PC-3 (cell line): Measurements from ENCODE around the gene TDRD12. TPM values are rescaled to one million over a fixed set of nuclear protein-coding genes. Genes with fewer than 3 reads are reported as not detected.

ENCODE experiments used
- ATAC-seq: fragments of 200-7000 bp; cut with Tn5 transposase; 2 replicates; pipeline ENCODE4 v1.9.1; 2020; ENCODE audit warnings: mild to moderate bottlenecking, moderate library complexity
- BruUV-seq: library from RNA; stranded (reverse); fragments of 400-500 nt; replicated peaks from 2 replicates; lab custom pipeline; 2021; lab: Mats Ljungman, UMichigan
- CTCF ChIA-PET: fragments of 300-600 bp; sonication (Branson Sonifier 250); formaldehyde crosslinking; loops from one replicate; lab custom pipeline; 2022; ENCODE audit warnings: antibody characterized with exemption; lab: Charles Lee
- POLR2A ChIA-PET: fragments of 300-600 bp; sonication (Branson Sonifier 250); formaldehyde crosslinking; loops from one replicate; lab custom pipeline; 2022; ENCODE audit warnings: antibody characterized with exemption; ENCODE audit not compliant: unreplicated experiment; lab: Charles Lee
- DNase-seq: peaks from one replicate; pipeline ENCODE4 v3.0.0-alpha.2; 2015
- H2AFZ ChIP-seq: fragments of 300-600 bp; sonication (generic); 2 replicates; pipeline ENCODE4 v1.6.0; 2016; ENCODE audit warnings: antibody characterized with exemption, low read length
- H3F3A ChIP-seq: fragments of 300-600 bp; sonication (generic); one replicate; pipeline ENCODE4 v1.6.0; 2017; ENCODE audit warnings: antibody characterized with exemption, low read length, control low read depth, mild to moderate bottlenecking; ENCODE audit not compliant: unreplicated experiment
- H3K27ac ChIP-seq: fragments of 300-600 bp; sonication (generic); 2 replicates; pipeline ENCODE4 v1.5.1; 2016; ENCODE audit warnings: mild to moderate bottlenecking, low read length
- H3K27me3 ChIP-seq: fragments of 300-600 bp; sonication (generic); 2 replicates; pipeline ENCODE4 v1.6.1; 2016; ENCODE audit warnings: low read length, mixed read lengths
- H3K36me3 ChIP-seq: fragments of 300-600 bp; sonication (generic); 2 replicates; pipeline ENCODE4 v1.6.1; 2016; ENCODE audit warnings: low read depth, mixed run types, low read length, mixed read lengths
- H3K4me1 ChIP-seq: fragments of 300-600 bp; sonication (generic); 2 replicates; pipeline ENCODE4 v1.5.1; 2016; ENCODE audit warnings: low read length; ENCODE audit not compliant: insufficient read depth
- H3K4me2 ChIP-seq: fragments of 300-600 bp; sonication (generic); 2 replicates; pipeline ENCODE4 v1.6.0; 2016; ENCODE audit warnings: low read length
- H3K4me3 ChIP-seq: fragments of 300-600 bp; sonication (generic); 2 replicates; pipeline ENCODE4 v1.5.1; 2016; ENCODE audit warnings: mild to moderate bottlenecking, low read length, mixed read lengths
- H3K79me2 ChIP-seq: fragments of 300-600 bp; sonication (generic); 2 replicates; pipeline ENCODE4 v1.6.1; 2017; ENCODE audit warnings: low read length, mixed read lengths
- H3K9ac ChIP-seq: fragments of 300-600 bp; sonication (generic); 2 replicates; pipeline ENCODE4 v1.6.0; 2016; ENCODE audit warnings: mild to moderate bottlenecking, low read length
- H3K9me2 ChIP-seq: fragments of 300-600 bp; sonication (generic); replicated peaks from 2 replicates; pipeline ENCODE4 v1.6.1; 2016; ENCODE audit warnings: mixed run types, low read length, mixed read lengths
- H3K9me3 ChIP-seq: fragments of 300-600 bp; sonication (generic); 2 replicates; pipeline ENCODE4 v1.6.1; 2016; ENCODE audit warnings: low read length, mixed read lengths
- H4K20me1 ChIP-seq: fragments of 300-600 bp; sonication (generic); 2 replicates; pipeline ENCODE4 v1.6.1; 2016; ENCODE audit warnings: low read length, mixed read lengths
- EZH2 ChIP-seq: fragments of 300-600 bp; sonication (generic); IDR thresholded peaks from one replicate; pipeline ENCODE4 v1.6.1; 2017; ENCODE audit warnings: antibody characterized with exemption, mild to moderate bottlenecking, low read length; ENCODE audit not compliant: unreplicated experiment
- EZH2phosphoT487 ChIP-seq: fragments of 300-600 bp; sonication (generic); IDR thresholded peaks from 2 replicates; pipeline ENCODE4 v1.6.1; 2018; ENCODE audit warnings: mild to moderate bottlenecking, antibody characterized with exemption, low read length, borderline replicate concordance
- intact Hi-C: fragments of 100-400 bp; cut with micrococcal nuclease; formaldehyde crosslinking; loops from 2 replicates; pipeline ENCODE4 v1.9.0; 2023
- total RNA-seq: library from RNA; depleted of rRNA; stranded (reverse); fragments of >200 nt; gene quantifications from 2 replicates; pipeline ENCODE4 v1.2.3, GENCODE V29; 2014
- TF ChIP-seq, protein P1 (sequence below): fragments of 300-600 bp; sonication (generic); conservative IDR thresholded peaks from 2 replicates; pipeline ENCODE4 v1.5.1; 2017; ENCODE audit warnings: antibody characterized with exemption, low read depth, mild to moderate bottlenecking, low read length

The TDRD12 gene
- total RNA-seq, 1 experiment from 2014 or later, result not detected

DNA sequence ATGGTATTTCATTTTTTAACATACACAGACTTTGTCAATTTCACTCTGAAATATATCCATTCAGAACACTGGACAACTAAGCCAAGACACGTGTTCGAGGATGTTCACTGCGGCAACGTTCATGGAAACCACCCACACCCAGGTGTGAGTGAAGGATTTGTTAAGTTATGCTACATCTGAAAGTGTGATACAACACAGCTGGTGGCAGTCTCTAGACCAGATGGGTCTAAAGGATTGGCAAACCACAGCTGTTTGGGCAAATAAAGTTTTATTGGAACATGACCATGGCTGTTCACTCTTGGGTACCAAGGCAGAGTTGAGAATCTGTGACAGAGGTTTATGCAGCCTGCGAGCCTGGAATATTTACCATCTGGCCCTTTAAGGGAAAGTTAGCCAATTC lies 138.0 kb downstream of the TDRD12 start:
- intact Hi-C loops, result no loop called here
- Histone ChIP-seq H3K4me1 (no peaks in the 10 kb centered on the region), H4K20me1 (no peaks in the 10 kb centered on the region), H2AFZ (no peak overlapping the region), H3K9me3 (no peaks in the 10 kb centered on the region), H3K9me2 (no peaks in the 10 kb centered on the region), H3K79me2 (no peaks in the 10 kb centered on the region), H3K4me3 (no peak overlapping the region), H3K36me3 (no peaks in the 10 kb centered on the region), H3K9ac (no peak overlapping the region), H3K27me3 (no peaks in the 10 kb centered on the region), H3K27ac (no peak overlapping the region), H3K4me2 (no peak overlapping the region), H3F3A (no peaks in the 10 kb centered on the region)
- ChIA-PET POLR2A (no interaction called here), CTCF (no interaction called here)
- ATAC-seq (no peak), DNase-seq (no peak)
- BruUV-seq, result no TSS peak
- TF ChIP-seq EZH2 (no peak), EZH2phosphoT487 (no peak)
- TF ChIP-seq, protein P1, sequence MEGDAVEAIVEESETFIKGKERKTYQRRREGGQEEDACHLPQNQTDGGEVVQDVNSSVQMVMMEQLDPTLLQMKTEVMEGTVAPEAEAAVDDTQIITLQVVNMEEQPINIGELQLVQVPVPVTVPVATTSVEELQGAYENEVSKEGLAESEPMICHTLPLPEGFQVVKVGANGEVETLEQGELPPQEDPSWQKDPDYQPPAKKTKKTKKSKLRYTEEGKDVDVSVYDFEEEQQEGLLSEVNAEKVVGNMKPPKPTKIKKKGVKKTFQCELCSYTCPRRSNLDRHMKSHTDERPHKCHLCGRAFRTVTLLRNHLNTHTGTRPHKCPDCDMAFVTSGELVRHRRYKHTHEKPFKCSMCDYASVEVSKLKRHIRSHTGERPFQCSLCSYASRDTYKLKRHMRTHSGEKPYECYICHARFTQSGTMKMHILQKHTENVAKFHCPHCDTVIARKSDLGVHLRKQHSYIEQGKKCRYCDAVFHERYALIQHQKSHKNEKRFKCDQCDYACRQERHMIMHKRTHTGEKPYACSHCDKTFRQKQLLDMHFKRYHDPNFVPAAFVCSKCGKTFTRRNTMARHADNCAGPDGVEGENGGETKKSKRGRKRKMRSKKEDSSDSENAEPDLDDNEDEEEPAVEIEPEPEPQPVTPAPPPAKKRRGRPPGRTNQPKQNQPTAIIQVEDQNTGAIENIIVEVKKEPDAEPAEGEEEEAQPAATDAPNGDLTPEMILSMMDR, result no peak

DNA sequence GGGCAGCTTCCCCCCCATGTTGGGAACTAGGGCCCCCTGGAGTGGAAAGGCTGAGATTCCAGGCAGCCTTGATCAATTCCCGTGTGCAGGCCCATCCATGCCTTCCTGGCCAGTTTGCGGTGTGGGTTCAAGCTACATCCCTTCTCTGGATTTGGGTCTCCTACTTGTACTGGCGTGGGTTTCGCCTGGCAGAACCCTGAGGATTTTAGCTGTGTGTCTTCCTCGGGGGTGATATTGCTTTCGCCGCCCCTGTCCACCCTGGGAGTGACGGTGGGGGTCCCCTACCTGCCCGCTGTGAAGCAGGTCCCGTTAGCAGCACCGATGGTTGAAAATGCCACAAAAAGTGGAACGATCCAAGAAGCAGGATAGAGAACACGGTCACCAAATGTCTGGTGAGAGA lies 138.6 kb downstream of the TDRD12 start:
- H3K9ac ChIP-seq, result no peak overlapping the region
- intact Hi-C loops, result no loop called here
- no TSS peak for BruUV-seq
- no peak overlapping the region for H2AFZ ChIP-seq
- CTCF ChIA-PET, result no interaction called here
- H3K4me1 ChIP-seq, result no peaks in the 10 kb centered on the region
- no peak overlapping the region for H3K4me2 ChIP-seq
- H3K9me2 ChIP-seq, result no peaks in the 10 kb centered on the region
- POLR2A ChIA-PET, result no interaction called here
- H3K27ac ChIP-seq, result no peak overlapping the region
- H4K20me1 ChIP-seq, result no peaks in the 10 kb centered on the region
- H3K4me3 ChIP-seq, result no peak overlapping the region
- TF ChIP-seq, protein P1, result no peak
- TF ChIP-seq EZH2phosphoT487 (no peak), EZH2 (no peak)
- H3K36me3 ChIP-seq, result no peaks in the 10 kb centered on the region
- H3K27me3 ChIP-seq, result no peaks in the 10 kb centered on the region
- H3K9me3 ChIP-seq, result no peaks in the 10 kb centered on the region
- no peak for DNase-seq
- no peaks in the 10 kb centered on the region for H3K79me2 ChIP-seq
- H3F3A ChIP-seq, result no peaks in the 10 kb centered on the region
- no peak for ATAC-seq

DNA sequence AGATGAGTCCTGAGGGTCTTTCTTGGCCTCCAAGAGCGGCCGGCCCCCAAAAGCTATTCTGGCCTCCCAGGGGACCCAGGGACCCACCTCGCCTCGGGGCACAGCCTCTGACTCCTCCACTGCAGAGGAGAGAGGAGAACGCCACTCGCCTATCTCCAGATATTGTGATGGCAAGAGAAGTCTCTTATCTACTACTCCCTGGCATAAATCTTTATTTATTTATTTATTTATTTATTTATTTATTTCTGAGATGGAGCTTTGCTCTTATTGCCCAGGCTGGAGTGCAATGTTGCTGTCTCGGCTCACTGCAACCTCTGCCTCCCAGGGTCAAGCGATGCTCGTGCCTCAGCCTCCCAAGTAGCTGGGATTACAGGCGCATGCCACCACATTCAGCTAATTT lies 139.0 kb downstream of the TDRD12 start:
- Histone ChIP-seq H3K4me2 (no peak overlapping the region), H3K9me2 (no peaks in the 10 kb centered on the region), H3F3A (no peaks in the 10 kb centered on the region), H3K36me3 (no peaks in the 10 kb centered on the region), H3K27ac (no peak overlapping the region), H3K9ac (no peak overlapping the region), H2AFZ (no peak overlapping the region), H3K9me3 (no peaks in the 10 kb centered on the region), H3K4me3 (no peak overlapping the region), H3K79me2 (no peaks in the 10 kb centered on the region), H4K20me1 (no peaks in the 10 kb centered on the region), H3K4me1 (no peaks in the 10 kb centered on the region), H3K27me3 (no peaks in the 10 kb centered on the region)
- BruUV-seq, result no TSS peak
- DNase-seq, result no peak
- ChIA-PET POLR2A (no interaction called here), CTCF (no interaction called here)
- intact Hi-C loops, result no loop called here
- TF ChIP-seq EZH2phosphoT487, result no peak
- TF ChIP-seq, protein P1, result no peak
- no peak for TF ChIP-seq EZH2
- ATAC-seq, result no peak
